ENCODE data around the gene GRPEL1.

The GRPEL1 gene

DNA sequence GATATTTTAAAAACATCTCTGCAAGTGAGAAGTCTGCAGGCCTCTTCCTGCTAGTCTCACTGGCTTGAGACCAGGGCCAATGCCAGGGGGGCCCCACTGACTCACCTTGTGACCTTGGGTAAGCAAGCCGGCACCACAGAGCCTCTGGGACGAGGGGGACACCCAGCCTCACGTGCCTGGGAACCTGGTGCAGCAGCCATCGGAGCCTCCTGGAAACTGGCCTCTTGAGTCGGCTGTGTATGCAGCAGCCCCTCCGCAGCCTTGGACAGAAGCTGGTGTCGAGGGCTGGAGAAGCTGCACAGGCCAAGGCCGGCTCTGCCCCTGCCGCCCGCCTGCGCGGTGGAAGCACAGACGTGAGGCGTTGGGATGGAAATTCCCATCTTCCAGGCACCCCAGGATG, 16.0 kb downstream of the GRPEL1 start:
- H3K36me3 ChIP-seq (ENCODE audit: control insufficient read depth, low read length): peaks cover 25% of the 10 kb centered on the region; the same call in 1 of the 2 replicates
- H3K4me2 ChIP-seq (ENCODE audit: low read length): no peak overlapping the region
- H4K20me1 ChIP-seq (ENCODE audit: control insufficient read depth, insufficient read depth, low read depth, low read length): no peaks in the 10 kb centered on the region
- no peaks in the 10 kb centered on the region for H3K9me3 ChIP-seq (ENCODE audit: control insufficient read depth, insufficient read depth, low read length)
- no peaks in the 10 kb centered on the region for H3K27me3 ChIP-seq (ENCODE audit: control insufficient read depth, low read length)
- no peak overlapping the region for H3K4me3 ChIP-seq (ENCODE audit: low read length)
- peaks cover 59% of the 10 kb centered on the region for H3K79me2 ChIP-seq (ENCODE audit: control insufficient read depth, low read length)
- TF ChIP-seq EZH2phosphoT487 (IDR thresholded peaks at IDR 0.05; ENCODE audit: borderline replicate concordance, low read length): no peak
- TF ChIP-seq, protein P1, sequence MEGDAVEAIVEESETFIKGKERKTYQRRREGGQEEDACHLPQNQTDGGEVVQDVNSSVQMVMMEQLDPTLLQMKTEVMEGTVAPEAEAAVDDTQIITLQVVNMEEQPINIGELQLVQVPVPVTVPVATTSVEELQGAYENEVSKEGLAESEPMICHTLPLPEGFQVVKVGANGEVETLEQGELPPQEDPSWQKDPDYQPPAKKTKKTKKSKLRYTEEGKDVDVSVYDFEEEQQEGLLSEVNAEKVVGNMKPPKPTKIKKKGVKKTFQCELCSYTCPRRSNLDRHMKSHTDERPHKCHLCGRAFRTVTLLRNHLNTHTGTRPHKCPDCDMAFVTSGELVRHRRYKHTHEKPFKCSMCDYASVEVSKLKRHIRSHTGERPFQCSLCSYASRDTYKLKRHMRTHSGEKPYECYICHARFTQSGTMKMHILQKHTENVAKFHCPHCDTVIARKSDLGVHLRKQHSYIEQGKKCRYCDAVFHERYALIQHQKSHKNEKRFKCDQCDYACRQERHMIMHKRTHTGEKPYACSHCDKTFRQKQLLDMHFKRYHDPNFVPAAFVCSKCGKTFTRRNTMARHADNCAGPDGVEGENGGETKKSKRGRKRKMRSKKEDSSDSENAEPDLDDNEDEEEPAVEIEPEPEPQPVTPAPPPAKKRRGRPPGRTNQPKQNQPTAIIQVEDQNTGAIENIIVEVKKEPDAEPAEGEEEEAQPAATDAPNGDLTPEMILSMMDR (IDR thresholded peaks at IDR 0.05; ENCODE audit: low read depth, low read length, poor library complexity, severe bottlenecking): no peak
- no peaks in the 10 kb centered on the region for H3K9me2 ChIP-seq (replicated peaks; ENCODE audit: control insufficient read depth, low read length)
- no peak overlapping the region for H3K27ac ChIP-seq (ENCODE audit: low read depth, low read length)
- H3F3A ChIP-seq (ENCODE audit: control insufficient read depth, insufficient read depth): 0 out of 2 replicates have a peak, but pooled peaks cover 7% of the 10 kb centered on the region
- H3K4me1 ChIP-seq (ENCODE audit: control insufficient read depth, low read length): no peaks in the 10 kb centered on the region

DNA sequence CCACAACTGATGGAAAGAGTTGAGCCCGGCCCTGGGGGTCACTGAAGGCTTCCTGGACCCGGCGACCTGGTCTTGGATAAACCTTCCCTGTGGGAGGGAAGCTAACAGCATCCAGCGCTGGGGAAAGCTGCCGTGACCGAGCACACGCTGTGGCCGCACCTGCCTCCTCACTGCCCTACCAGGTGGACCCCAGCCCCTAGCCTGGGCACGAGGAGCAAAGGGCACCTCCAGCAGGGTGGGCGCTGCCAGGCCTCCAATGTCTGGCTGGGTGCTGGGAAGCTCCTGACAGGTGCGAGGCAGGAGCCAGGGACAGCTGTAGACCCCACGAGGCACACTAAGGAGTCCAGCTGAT, 16.7 kb downstream of the GRPEL1 start:
- Histone ChIP-seq H3K27me3 (ENCODE audit: control insufficient read depth, low read length) (no peaks in the 10 kb centered on the region), H3K9me2 (replicated peaks; ENCODE audit: control insufficient read depth, low read length) (no peaks in the 10 kb centered on the region), H3K36me3 (ENCODE audit: control insufficient read depth, low read length) (peaks cover 23% of the 10 kb centered on the region; the same call in 1 of the 2 replicates), H3F3A (ENCODE audit: control insufficient read depth, insufficient read depth) (0 out of 2 replicates have a peak, but pooled peaks cover under 1% of the 10 kb centered on the region), H3K4me2 (ENCODE audit: low read length) (no peak overlapping the region), H3K27ac (ENCODE audit: low read depth, low read length) (no peak overlapping the region), H4K20me1 (ENCODE audit: control insufficient read depth, insufficient read depth, low read depth, low read length) (peaks cover 5% of the 10 kb centered on the region; the same call in 1 of the 2 replicates), H3K4me3 (ENCODE audit: low read length) (no peak overlapping the region), H3K4me1 (ENCODE audit: control insufficient read depth, low read length) (peaks cover 7% of the 10 kb centered on the region), H3K9me3 (ENCODE audit: control insufficient read depth, insufficient read depth, low read length) (no peaks in the 10 kb centered on the region), H3K79me2 (ENCODE audit: control insufficient read depth, low read length) (peaks cover 67% of the 10 kb centered on the region)
- no peak for TF ChIP-seq EZH2phosphoT487 (IDR thresholded peaks at IDR 0.05; ENCODE audit: borderline replicate concordance, low read length)
- TF ChIP-seq, protein P1 (IDR thresholded peaks at IDR 0.05; ENCODE audit: low read depth, low read length, poor library complexity, severe bottlenecking): no peak

DNA sequence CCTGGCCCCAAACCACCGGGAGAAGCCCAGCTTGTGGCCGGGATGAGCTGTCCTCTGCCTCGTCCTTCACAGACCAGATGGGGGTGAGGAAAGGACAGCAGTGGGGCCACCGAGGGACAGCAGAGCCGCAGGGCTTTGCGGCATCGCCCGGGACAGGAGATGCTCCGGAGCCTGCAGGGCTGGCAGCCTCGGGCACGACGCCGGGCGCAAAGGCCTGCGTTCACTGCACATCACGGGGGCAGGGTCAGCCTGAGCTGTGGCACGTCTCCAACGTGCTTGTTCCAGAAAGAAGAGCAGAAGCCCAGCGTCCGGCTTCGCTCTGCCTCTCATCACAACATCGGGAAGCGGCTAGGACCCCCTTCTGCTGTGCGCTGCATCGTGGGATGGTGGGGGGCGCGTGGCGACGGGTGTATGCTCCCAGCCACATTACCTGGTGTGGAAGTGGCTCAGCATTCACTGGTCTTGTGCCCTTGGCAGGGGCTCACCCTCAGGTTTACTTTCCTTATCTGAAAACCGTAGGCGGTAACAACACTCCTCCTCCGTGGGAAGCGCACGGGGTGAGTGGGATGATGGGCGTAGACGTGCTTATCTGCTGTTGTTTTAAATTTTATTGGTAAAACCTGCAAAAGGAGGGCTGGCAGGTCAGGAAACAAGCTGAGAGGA, 17.3 kb downstream of the GRPEL1 start:
- peaks cover 9% of the 10 kb centered on the region; the same call in 1 of the 2 replicates for H4K20me1 ChIP-seq (ENCODE audit: control insufficient read depth, insufficient read depth, low read depth, low read length)

More for the DNA sequence above, 17.3 kb downstream of the GRPEL1 start:
- Histone ChIP-seq H3K9me2 (replicated peaks; ENCODE audit: control insufficient read depth, low read length) (no peaks in the 10 kb centered on the region), H3K27ac (ENCODE audit: low read depth, low read length) (no peak overlapping the region), H3K9me3 (ENCODE audit: control insufficient read depth, insufficient read depth, low read length) (no peaks in the 10 kb centered on the region), H3K4me2 (ENCODE audit: low read length) (no peak overlapping the region), H3K27me3 (ENCODE audit: control insufficient read depth, low read length) (no peaks in the 10 kb centered on the region), H3K79me2 (ENCODE audit: control insufficient read depth, low read length) (peaks cover 72% of the 10 kb centered on the region), H3K36me3 (ENCODE audit: control insufficient read depth, low read length) (peaks cover 23% of the 10 kb centered on the region), H3F3A (ENCODE audit: control insufficient read depth, insufficient read depth) (no peaks in the 10 kb centered on the region), H3K4me3 (ENCODE audit: low read length) (no peak overlapping the region), H3K4me1 (ENCODE audit: control insufficient read depth, low read length) (peaks cover 12% of the 10 kb centered on the region)
- TF ChIP-seq, protein P1 (IDR thresholded peaks at IDR 0.05; ENCODE audit: low read depth, low read length, poor library complexity, severe bottlenecking): no peak
- TF ChIP-seq EZH2phosphoT487 (IDR thresholded peaks at IDR 0.05; ENCODE audit: borderline replicate concordance, low read length): no peak
